ENCODE data around the gene POLH. TPM values are rescaled to one million over a fixed set of nuclear protein-coding genes. Genes with fewer than 3 reads are reported as not detected.

The POLH gene
- total and polyA plus RNA-seq, 9 of the 15 experiments (the other 6 are each of a cell fraction or from before 2014, with no cell fraction given): 5.8 to 31.6 (median 20.6) TPM

- TF ChIP-seq CLOCK (CRISPR knock-in tag; IDR thresholded peaks at IDR 0.05; ENCODE audit: borderline replicate concordance): 0 out of 2 replicates have a peak, but pooled peaks have one; percentile 18
- TF ChIP-seq BRCA1 (IDR thresholded peaks at IDR 0.05): no peak
- no peak for TF ChIP-seq BRCA1 (CRISPR knock-in tag; IDR thresholded peaks at IDR 0.05)
- no peak for TF ChIP-seq CBX5 (IDR thresholded peaks at IDR 0.05; ENCODE audit: borderline replicate concordance, low read depth)
- peak; percentile 72 for TF ChIP-seq CREB3L1 (IDR thresholded peaks at IDR 0.05; ENCODE audit: borderline replicate concordance, low read depth)
- TF ChIP-seq ERF (CRISPR knock-in tag; IDR thresholded peaks at IDR 0.05): peak; percentile 89
- no peak for TF ChIP-seq ZNF707 (CRISPR knock-in tag; conservative IDR thresholded peaks at IDR 0.05)
- no peak; the same call in 1 of the 2 replicates for TF ChIP-seq HCFC1 (IDR thresholded peaks at IDR 0.05; ENCODE audit: low read depth, low read length)
- no peak for TF ChIP-seq KHSRP (IDR thresholded peaks at IDR 0.05)
- TF ChIP-seq ELF4 (CRISPR knock-in tag; IDR thresholded peaks at IDR 0.05): 0 out of 2 replicates have a peak, but pooled peaks have one; percentile 1
- no peak for TF ChIP-seq ZNF217 (CRISPR knock-in tag; IDR thresholded peaks at IDR 0.05)
- no peak for TF ChIP-seq RREB1 (CRISPR knock-in tag; IDR thresholded peaks at IDR 0.05)
- peak in 1 of 2 experiments; percentile 73 for TF ChIP-seq AFF1 (IDR thresholded peaks at IDR 0.05; ENCODE audit: low read depth in 1 of 2, partially characterized antibody in 2 of 2)
Observed at GRCh38 chr6:43629505-43630300, 53.7 kb downstream of the POLH start (continued).
